HepG2 (cell line): ENCODE data around the gene POMGNT2. TPM values are rescaled to one million over a fixed set of nuclear protein-coding genes. Genes with fewer than 3 reads are reported as not detected.
"Not testable (repeated sequence)": the region's sequence is repeated elsewhere in the genome, so short reads cannot be mapped to it uniquely, and the experiment has no call there.

Source experiments
- ATAC-seq: fragments of 200-7000 bp; cut with Tn5 transposase; 3 replicates; pipeline ENCODE4 v1.9.1; 2020; ENCODE audit warnings: mild to moderate bottlenecking, moderate library complexity
- BruUV-seq: library from RNA; stranded (reverse); fragments of 400-500 nt; replicated peaks from 2 replicates; lab custom pipeline; 2021; lab: Mats Ljungman, UMichigan
- CTCF ChIA-PET: fragments of 300-600 bp; formaldehyde crosslinking; extraction: SDS; loops from one replicate; lab custom pipeline; 2021; ENCODE audit warnings: low total read pairs, inconsistent platforms, low intra/inter-chr PET ratio; lab: Yijun Ruan, JAX
- POLR2A ChIA-PET: fragments of 350-600 bp; sonication (Branson Sonifier 250); formaldehyde crosslinking; loops from one replicate; lab custom pipeline; 2020; ENCODE audit warnings: antibody characterized with exemption, inconsistent platforms; lab: Yijun Ruan, JAX
- DNase-seq: peaks from one replicate; pipeline ENCODE4 v3.0.0-alpha.2; 2015; ENCODE audit warnings: low spot score
- FAIRE-seq: peaks from 3 replicates; lab custom pipeline; 2011; peaks lifted over from hg19 to GRCh38; lab: Jason Lieb, UNC
- H2AFZ ChIP-seq: one replicate; pipeline ENCODE4 v1.6.1; 2011; ENCODE audit warnings: low read length, inconsistent platforms
- H3K27ac ChIP-seq: fragments of 300-600 bp; 3 replicates; pipeline ENCODE4 v1.8.0; 2011; ENCODE audit warnings: mixed run types, mild to moderate bottlenecking, mixed read lengths, low read length, inconsistent platforms; ENCODE audit not compliant: insufficient read depth; ENCODE audit errors: extremely low read length
- H3K27me3 ChIP-seq, 2 experiments: fragments of 200-600 bp in 1 of 2; 2 replicates in 1 of 2; 3 replicates in 1 of 2; pipeline versions ENCODE4 v1.6.0 to v1.8.0; 2011; ENCODE audit warnings: low read length in 2 of 2, mild to moderate bottlenecking in 2 of 2, moderate library complexity in 2 of 2, inconsistent platforms in 1 of 2; ENCODE audit not compliant: insufficient read depth in 2 of 2, control insufficient read depth in 1 of 2
- H3K36me3 ChIP-seq, 2 experiments: fragments of 200-600 bp in 1 of 2; replicated peaks in 1 of 2; 2 replicates in 1 of 2; 3 replicates in 1 of 2; pipeline versions ENCODE4 v1.5.1 to v1.8.0; 2011; ENCODE audit warnings: low read length in 2 of 2, inconsistent platforms in 1 of 2; ENCODE audit not compliant: insufficient read depth in 2 of 2, control insufficient read depth in 1 of 2
- H3K4me1 ChIP-seq: 2 replicates; pipeline ENCODE4 v1.5.1; 2012; ENCODE audit warnings: low read length, inconsistent platforms; ENCODE audit not compliant: insufficient read depth
- H3K4me2 ChIP-seq: 2 replicates; pipeline ENCODE4 v1.6.0; 2011; ENCODE audit warnings: low read depth, low read length, inconsistent platforms
- H3K4me3 ChIP-seq, 3 experiments: fragments of 200-600 bp in 1 of 3; sonication (generic), shearing (Covaris generic) in 1 of 3; replicated peaks in 1 of 3; 2 replicates each; pipeline ENCODE4 v1.5.1; 2011 to 2016; ENCODE audit warnings: low read length in 3 of 3, inconsistent platforms in 2 of 3, low read depth in 2 of 3, mild to moderate bottlenecking in 2 of 3, control low read depth in 1 of 3, mixed read lengths in 1 of 3; ENCODE audit not compliant: insufficient read depth in 1 of 3
- H3K79me2 ChIP-seq: one replicate; pipeline ENCODE4 v1.6.1; 2011; ENCODE audit warnings: low read length, inconsistent platforms; ENCODE audit not compliant: insufficient read depth
- H3K9ac ChIP-seq: 2 replicates; pipeline ENCODE4 v1.6.0; 2011; ENCODE audit warnings: mild to moderate bottlenecking, low read depth, low read length, inconsistent platforms; ENCODE audit not compliant: insufficient read depth
- H3K9me3 ChIP-seq: 2 replicates; pipeline ENCODE4 v1.5.1; 2012; ENCODE audit warnings: mild to moderate bottlenecking, low read length
- H4K20me1 ChIP-seq: 2 replicates; pipeline ENCODE4 v1.6.0; 2011; ENCODE audit warnings: inconsistent platforms, mild to moderate bottlenecking, low read length, moderate library complexity; ENCODE audit not compliant: insufficient read depth
- CENPBD1 ChIP-seq: sonication (generic); formaldehyde crosslinking; IDR thresholded peaks from 2 replicates; pipeline ENCODE4 v1.8.0; 2022; ENCODE audit warnings: missing genetic modification reagents, low read depth, mild to moderate bottlenecking, borderline replicate concordance
- GATAD2A ChIP-seq: IDR thresholded peaks from 2 replicates; pipeline ENCODE4 v1.6.1; 2016
- ISX ChIP-seq: sonication (generic); formaldehyde crosslinking; conservative IDR thresholded peaks from 2 replicates; pipeline ENCODE4 v1.5.0; 2020; ENCODE audit warnings: missing genetic modification reagents
- MEF2D ChIP-seq: sonication (generic); formaldehyde crosslinking; IDR thresholded peaks from 2 replicates; pipeline ENCODE4 v1.5.1; 2020; ENCODE audit warnings: mild to moderate bottlenecking, missing genetic modification reagents
- PAF1 ChIP-seq: IDR thresholded peaks from 2 replicates; pipeline ENCODE4 v1.6.1; 2016; ENCODE audit warnings: missing genetic modification reagents, missing compliant biosample characterization
- REXO4 ChIP-seq: sonication (generic); formaldehyde crosslinking; IDR thresholded peaks from 2 replicates; pipeline ENCODE4 v1.8.0; 2022; ENCODE audit warnings: missing genetic modification reagents, mild to moderate bottlenecking, borderline replicate concordance
- SMARCC2 ChIP-seq: fragments of 450-650 bp; IDR thresholded peaks from 2 replicates; pipeline ENCODE4 v1.6.1; 2017; ENCODE audit warnings: antibody characterized with exemption, mild to moderate bottlenecking
- SPEN ChIP-seq: sonication (generic); formaldehyde crosslinking; IDR thresholded peaks from 2 replicates; pipeline ENCODE4 v1.5.1; 2020; ENCODE audit warnings: low read depth, mild to moderate bottlenecking, missing genetic modification reagents
- WGBS: methylation state at CpG from one replicate; pipeline ENCODE4 v1.1.6; 2017; ENCODE audit warnings: low lambda C conversion rate; 5-methylcytosine and 5-hydroxymethylcytosine counted together
- in situ Hi-C: cut with HindIII; loops from 2 replicates; pipeline ENCODE4 v1.10.0; 2017; ENCODE audit warnings: low pct_unique_long_range_greater_than_20kb; ENCODE audit not compliant: extremely low pct_ligation_motif_present
- intact Hi-C: fragments of 100-400 bp; cut with micrococcal nuclease; formaldehyde crosslinking; loops from one replicate; pipeline ENCODE4 v1.10.0; 2022; ENCODE audit not compliant: unreplicated experiment
- polyA plus RNA-seq, 8 experiments: library from polyadenylated mRNA; depleted of rRNA in 3 of 8; stranded (reverse) in 7 of 8; unstranded in 1 of 8; fragments of >200 nt; fragmentation: Illumina TruSeq in 4 of 8; extraction: Trizol in 4 of 8; gene quantifications; 2 replicates each; pipeline versions ENCODE4 v1.2.1 to v1.2.3, GENCODE V29; 2011 to 2016; ENCODE audit warnings: low read depth in 4 of 8, missing spikeins in 1 of 8, mixed read lengths in 1 of 8; ENCODE audit not compliant: insufficient read depth in 1 of 8
- total RNA-seq, 5 experiments: library from RNA; depleted of rRNA; stranded (reverse); fragments of >200 nt; fragmentation: Illumina TruSeq; extraction: Trizol; gene quantifications; 2 replicates each; pipeline ENCODE4 v1.2.3, GENCODE V29; 2016; ENCODE audit warnings: low read depth in 1 of 5
- TF ChIP-seq, protein P1 (sequence below): IDR thresholded peaks from 2 replicates; pipeline ENCODE4 v1.6.1; 2016; ENCODE audit warnings: low read depth

POMGNT2 gene
- total and polyA plus RNA-seq, 2 of the 13 experiments (the other 11 are each of a cell fraction or from before 2014, with no cell fraction given): 10.5 to 12.4 TPM

GRCh38 chr3:43070670-43071069 lies 35.2 kb downstream of the POMGNT2 start:
- CTCF ChIA-PET: interaction anchor here (1.4 kb wide), 1 partner anchor 109 kb away, joined by 8 read pairs; no protein-coding TSS in a partner anchor
- H3K4me2 ChIP-seq, H3K4me1 ChIP-seq, H4K20me1 ChIP-seq, H3K79me2 ChIP-seq, H3K4me3 ChIP-seq, H3K36me3 ChIP-seq, H2AFZ ChIP-seq, H3K27ac ChIP-seq, DNase-seq, POLR2A ChIA-PET, H3K9me3 ChIP-seq, ATAC-seq, H3K9ac ChIP-seq, H3K27me3 ChIP-seq, BruUV-seq, FAIRE-seq: not testable (repeated sequence)
- intact Hi-C loops: loop anchor here (2.0 kb wide), 1 partner anchor 110 kb away; no protein-coding TSS in a partner anchor
- WGBS: 65% methylated on average over 5 of the region's 5 CpGs
- in situ Hi-C loops: loop anchor here (10.0 kb wide), 1 partner anchor 106 kb away; no protein-coding TSS in a partner anchor

- no TSS peak for BruUV-seq
- H3K4me2 ChIP-seq: no peak overlapping the region
- intact Hi-C loops: no loop called here
- FAIRE-seq (no peak), ATAC-seq (no peak), DNase-seq (no peak)
- peaks cover 1 to 12% of the 10 kb centered on the region in 2 experiments; a peak in 2 of 5 replicates for H3K27me3 ChIP-seq
- 49% methylated on average over 4 of the region's 5 CpGs for WGBS
- H3K27ac ChIP-seq: no peak overlapping the region
- ChIA-PET POLR2A (no interaction called here), CTCF (no interaction called here)
- no peak overlapping the region for H3K9ac ChIP-seq
- no peak overlapping the region for H2AFZ ChIP-seq
- TF ChIP-seq SMARCC2 (no peak), PAF1 (CRISPR knock-in tag) (no peak), REXO4 (CRISPR knock-in tag) (no peak), CENPBD1 (CRISPR knock-in tag) (no peak), ISX (CRISPR knock-in tag) (no peak), GATAD2A (CRISPR knock-in tag) (no peak), MEF2D (no peak), SPEN (CRISPR knock-in tag) (no peak)
- TF ChIP-seq, protein P1, sequence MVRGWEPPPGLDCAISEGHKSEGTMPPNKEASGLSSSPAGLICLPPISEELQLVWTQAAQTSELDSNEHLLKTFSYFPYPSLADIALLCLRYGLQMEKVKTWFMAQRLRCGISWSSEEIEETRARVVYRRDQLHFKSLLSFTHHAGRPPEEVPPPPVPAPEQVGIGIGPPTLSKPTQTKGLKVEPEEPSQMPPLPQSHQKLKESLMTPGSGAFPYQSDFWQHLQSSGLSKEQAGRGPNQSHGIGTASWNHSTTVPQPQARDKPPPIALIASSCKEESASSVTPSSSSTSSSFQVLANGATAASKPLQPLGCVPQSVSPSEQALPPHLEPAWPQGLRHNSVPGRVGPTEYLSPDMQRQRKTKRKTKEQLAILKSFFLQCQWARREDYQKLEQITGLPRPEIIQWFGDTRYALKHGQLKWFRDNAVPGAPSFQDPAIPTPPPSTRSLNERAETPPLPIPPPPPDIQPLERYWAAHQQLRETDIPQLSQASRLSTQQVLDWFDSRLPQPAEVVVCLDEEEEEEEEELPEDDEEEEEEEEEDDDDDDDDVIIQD (CRISPR knock-in tag): no peak
- H3K9me3 ChIP-seq: no peaks in the 10 kb centered on the region
- no peak overlapping the region for H3K4me3 ChIP-seq
- no peaks in the 10 kb centered on the region for H3K79me2 ChIP-seq
- H4K20me1 ChIP-seq: no peaks in the 10 kb centered on the region
- in situ Hi-C loops: no loop called here
- no peaks in the 10 kb centered on the region for H3K36me3 ChIP-seq
- H3K4me1 ChIP-seq: no peaks in the 10 kb centered on the region
Observed at GRCh38 chr3:43063114-43063513, 42.8 kb downstream of the POMGNT2 start.
